ENCODE measurements around the gene CC2D2B. TPM values are rescaled to one million over a fixed set of nuclear protein-coding genes. Genes with fewer than 3 reads are reported as not detected.

The CC2D2B gene, protein sequence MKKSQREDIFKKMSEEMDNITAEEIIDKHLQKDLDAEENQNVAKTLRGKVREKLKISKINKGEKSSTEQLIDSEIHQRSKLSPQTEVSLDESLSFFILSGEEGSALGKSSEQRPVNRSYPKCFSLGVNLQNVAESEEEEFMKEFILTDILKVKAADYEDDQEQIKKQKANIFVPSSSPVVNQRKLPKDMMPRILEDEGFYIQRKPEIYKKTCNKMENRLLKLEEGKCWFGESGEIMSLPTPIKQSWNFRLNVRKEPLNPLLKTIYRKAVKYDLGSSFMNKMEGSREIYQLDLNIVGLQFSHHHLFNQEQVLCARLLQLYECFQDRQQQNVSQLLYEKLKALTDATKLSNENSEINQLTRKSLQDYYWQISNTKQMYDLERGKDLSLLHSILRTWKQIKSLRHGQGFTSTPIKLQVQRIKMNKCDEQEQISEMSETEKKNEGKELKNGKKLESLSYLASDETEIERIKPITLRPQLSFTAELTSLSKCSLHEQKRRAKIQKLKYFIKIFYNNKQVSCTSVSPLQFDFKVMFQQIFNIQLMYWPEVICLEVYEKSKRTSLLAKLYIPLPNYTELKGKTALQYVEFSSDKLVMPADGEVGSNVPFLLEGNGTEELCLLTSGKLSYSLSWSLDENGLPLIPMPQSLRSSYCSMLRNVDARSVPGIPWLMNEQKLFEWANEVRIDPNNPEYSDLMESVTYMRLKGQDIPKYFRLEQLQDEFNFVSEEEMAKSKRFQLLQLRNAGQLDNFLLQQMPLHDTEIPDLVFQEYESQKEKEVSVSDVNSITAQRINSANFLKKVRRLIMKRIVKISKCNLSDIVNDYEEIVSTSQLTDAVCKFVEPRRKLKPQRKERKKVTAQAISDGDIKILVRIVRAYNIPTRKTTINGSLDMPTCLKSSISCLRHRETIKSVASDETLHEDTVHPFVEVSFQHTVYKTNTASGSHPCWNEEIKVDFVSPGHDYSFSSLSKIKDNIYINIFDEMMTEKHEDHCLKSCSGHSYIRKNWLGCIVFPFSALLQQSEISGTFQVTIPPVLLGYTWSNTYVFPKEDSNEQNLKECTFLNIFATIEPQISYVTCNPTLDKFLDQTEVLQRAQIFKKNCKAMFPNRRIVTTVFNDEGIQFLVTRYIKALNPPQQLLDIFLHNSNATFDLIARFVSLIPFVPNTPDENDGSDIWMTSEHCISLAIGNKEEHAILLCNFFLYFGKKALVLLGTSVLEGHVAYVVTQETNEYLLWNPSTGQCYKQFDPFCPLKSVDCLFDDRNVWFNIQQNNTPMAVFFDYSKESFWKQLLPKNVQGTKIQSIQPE (N-terminal part only)
- total RNA-seq (2014; rRNA removed; shearing (Covaris generic)) = not detected in 2 replicates
- 0.38 and 0.39 TPM in 2 replicates for polyA plus RNA-seq (2016; fragmentation: Nextera tagmentation; extraction: Ambion mirVana)

DNA sequence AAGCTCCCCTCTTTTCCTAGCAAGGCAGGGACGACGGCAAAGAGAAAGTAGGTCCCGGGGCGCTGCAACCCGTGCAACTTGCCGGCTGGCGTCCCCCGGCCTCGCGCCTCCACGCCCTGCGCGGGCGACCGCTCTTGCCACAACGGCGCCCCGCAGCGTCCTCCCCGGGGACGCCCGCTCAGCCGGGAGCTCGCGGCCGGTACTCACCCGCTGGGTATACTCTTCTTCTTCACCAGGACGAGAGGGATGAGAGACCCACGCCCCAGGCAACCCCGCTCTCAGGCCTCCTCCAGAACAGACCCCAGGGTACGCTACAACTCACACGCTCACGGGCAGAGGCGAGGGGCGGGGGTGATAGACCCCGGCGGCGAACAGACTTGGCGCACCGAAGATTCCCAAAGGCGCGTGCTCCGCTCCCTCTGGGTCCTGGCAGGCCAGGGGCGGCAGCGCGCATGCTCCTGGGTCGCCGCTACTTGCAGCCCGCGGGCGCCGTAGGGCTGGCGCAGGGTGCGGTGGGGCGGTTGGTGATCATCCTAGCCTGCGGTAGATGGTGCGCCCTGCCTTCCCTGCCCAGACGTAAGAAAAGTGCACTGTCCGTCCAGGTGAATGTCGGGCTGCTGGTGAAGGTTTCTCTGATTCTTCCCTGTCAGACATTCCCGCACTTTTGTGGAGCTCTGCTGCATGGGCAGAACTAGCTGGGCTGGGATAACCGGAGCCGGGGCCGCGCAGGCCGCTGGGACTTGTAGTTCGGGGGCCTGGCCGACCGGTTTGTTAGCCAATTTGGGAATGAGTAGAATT lies at the start of gene CC2D2B:
Gene CC2D2B, plus strand, starts transcription at position 520 of the 798 bp plus-strand sequence. CDS start 3,349 bp downstream, outside the sequence.
- in situ Hi-C loops (cut with MboI) = no loop called here
- Histone ChIP-seq H3K4me1 (ENCODE audit: insufficient read depth) (0 out of 2 replicates have a peak, but pooled peaks cover 3% of the 10 kb centered on the region), H3K27ac (peak within 1 kb of the TSS; percentile 70), H3K36me3 (ENCODE audit: low read depth) (no peaks in the 10 kb centered on the region), H3K27me3 (replicated peaks; ENCODE audit: insufficient read depth) (0 out of 2 replicates have a peak, but pooled peaks cover 4% of the 10 kb centered on the region), H4K20me1 (ENCODE audit: insufficient read depth) (no peaks in the 10 kb centered on the region), H3K9ac (peak within 1 kb of the TSS; percentile 81), H2AFZ (peak within 1 kb of the TSS; percentile 97), H3K4me3 (peak within 1 kb of the TSS; percentile 92), H3K79me2 (ENCODE audit: insufficient read depth) (no peaks in the 10 kb centered on the region; the same call in 1 of the 2 replicates), H3K4me2 (ENCODE audit: unreplicated experiment) (peak within 1 kb of the TSS; percentile 92), H3K9me2 (ENCODE audit: insufficient read depth) (no peaks in the 10 kb centered on the region), H3K9me3 (ENCODE audit: low read depth) (no peaks in the 10 kb centered on the region), H3F3A (ENCODE audit: insufficient read depth) (0 out of 2 replicates have a peak, but pooled peaks cover 6% of the 10 kb centered on the region)
- no peak for TF ChIP-seq EZH2 (IDR thresholded peaks at IDR 0.05; ENCODE audit: insufficient read depth, poor library complexity, severe bottlenecking)
- no peak for TF ChIP-seq EZH2phosphoT487 (IDR thresholded peaks at IDR 0.05; ENCODE audit: insufficient read depth, low read depth)
- 2% methylated on average over 66 to 68 of the region's 69 CpGs for WGBS, 2 experiments (ENCODE audit: low coverage in 1 of 2, low lambda C conversion rate in 2 of 2, missing lambda C conversion rate in 2 of 2)
- peak; percentile 91 for DNase-seq

DNA sequence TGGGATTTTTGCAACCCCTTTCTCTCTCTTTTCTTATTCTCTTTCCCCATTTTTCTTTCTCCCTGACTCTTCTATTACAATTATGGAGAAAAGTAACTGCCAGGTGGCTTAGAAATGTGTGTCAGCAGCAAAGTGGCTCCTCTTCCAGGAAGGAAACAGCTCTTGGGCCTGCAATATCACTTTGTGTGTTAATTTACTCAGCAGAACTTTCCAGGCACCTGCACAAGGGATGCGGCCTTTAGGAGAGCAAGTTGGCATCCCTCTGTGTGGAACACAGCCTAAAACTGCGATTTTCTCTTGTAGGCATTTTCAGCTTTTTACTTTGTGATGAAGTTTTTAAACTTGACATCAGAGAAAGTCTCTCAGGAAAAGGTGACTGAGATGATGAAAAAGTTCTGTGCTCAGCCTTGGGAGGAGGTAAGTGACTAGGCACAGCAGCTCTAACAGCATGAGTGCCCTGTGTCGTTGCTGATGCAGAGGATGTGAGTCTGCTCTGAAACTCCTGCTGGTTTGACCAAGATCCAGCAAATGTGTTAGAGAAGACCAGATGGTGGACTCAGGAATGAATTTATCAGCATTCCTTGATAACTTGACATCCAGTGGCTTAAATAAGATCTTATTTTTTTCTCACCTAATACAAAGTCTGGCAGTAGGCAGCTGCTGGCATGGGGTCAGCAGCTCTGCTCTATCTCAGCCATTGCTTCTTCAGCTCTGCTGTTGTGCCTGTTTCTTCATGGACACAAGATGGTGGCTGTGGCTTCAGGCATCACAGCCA lies 47.4 kb upstream of the CC2D2B start:
- Histone ChIP-seq H3K4me2 (ENCODE audit: unreplicated experiment) (no peak overlapping the region), H3K9me3 (ENCODE audit: low read depth) (no peaks in the 10 kb centered on the region), H3K4me1 (ENCODE audit: insufficient read depth) (peaks cover 1% of the 10 kb centered on the region; the same call in 1 of the 2 replicates), H3K9ac (no peak overlapping the region), H3K79me2 (ENCODE audit: insufficient read depth) (no peaks in the 10 kb centered on the region), H3F3A (ENCODE audit: insufficient read depth) (peaks cover 1% of the 10 kb centered on the region; the same call in 1 of the 2 replicates), H3K4me3 (no peak overlapping the region), H3K27ac (no peak overlapping the region), H2AFZ (no peak overlapping the region), H3K36me3 (ENCODE audit: low read depth) (no peaks in the 10 kb centered on the region), H3K27me3 (replicated peaks; ENCODE audit: insufficient read depth) (no peaks in the 10 kb centered on the region), H4K20me1 (ENCODE audit: insufficient read depth) (no peaks in the 10 kb centered on the region), H3K9me2 (ENCODE audit: insufficient read depth) (no peaks in the 10 kb centered on the region)
- 54 to 63% methylated on average over 3 of the region's 3 CpGs for WGBS, 2 experiments (ENCODE audit: low coverage in 1 of 2, low lambda C conversion rate in 2 of 2, missing lambda C conversion rate in 2 of 2)
- peak; percentile 38 for DNase-seq
- in situ Hi-C loops (cut with MboI) = no loop called here
- TF ChIP-seq EZH2 (IDR thresholded peaks at IDR 0.05; ENCODE audit: insufficient read depth, poor library complexity, severe bottlenecking) = no peak
- TF ChIP-seq EZH2phosphoT487 (IDR thresholded peaks at IDR 0.05; ENCODE audit: insufficient read depth, low read depth) = no peak

DNA sequence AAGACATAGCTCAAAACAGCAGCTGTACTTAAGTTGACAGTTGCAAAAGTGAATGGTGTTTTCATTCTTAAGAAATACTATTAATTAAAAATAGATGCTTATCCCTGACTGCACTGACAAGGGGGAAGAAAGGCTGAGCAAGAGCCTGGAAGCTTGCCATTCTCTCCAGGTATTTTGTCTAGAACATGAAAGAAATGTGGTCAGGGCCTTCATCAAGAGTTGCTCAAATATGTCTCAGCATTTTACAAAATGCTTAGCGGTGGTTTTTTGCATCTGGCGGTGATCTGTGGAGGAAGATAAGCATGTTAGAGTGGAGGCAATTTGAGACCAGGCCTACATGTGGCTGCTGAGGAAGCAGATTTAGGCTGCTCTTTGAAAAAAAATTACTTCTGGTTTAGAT lies 46.4 kb upstream of the CC2D2B start:
- Histone ChIP-seq H2AFZ (no peak overlapping the region), H3K9ac (no peak overlapping the region), H3K9me3 (ENCODE audit: low read depth) (no peaks in the 10 kb centered on the region), H3K79me2 (ENCODE audit: insufficient read depth) (no peaks in the 10 kb centered on the region), H3F3A (ENCODE audit: insufficient read depth) (peaks cover 6% of the 10 kb centered on the region; the same call in 1 of the 2 replicates), H3K9me2 (ENCODE audit: insufficient read depth) (no peaks in the 10 kb centered on the region), H3K27me3 (replicated peaks; ENCODE audit: insufficient read depth) (no peaks in the 10 kb centered on the region), H3K4me2 (ENCODE audit: unreplicated experiment) (no peak overlapping the region), H3K4me3 (no peak overlapping the region), H3K27ac (no peak overlapping the region), H3K4me1 (ENCODE audit: insufficient read depth) (peaks cover 4% of the 10 kb centered on the region; the same call in 1 of the 2 replicates), H4K20me1 (ENCODE audit: insufficient read depth) (no peaks in the 10 kb centered on the region), H3K36me3 (ENCODE audit: low read depth) (no peaks in the 10 kb centered on the region)
- TF ChIP-seq EZH2 (IDR thresholded peaks at IDR 0.05; ENCODE audit: insufficient read depth, poor library complexity, severe bottlenecking) (no peak), EZH2phosphoT487 (IDR thresholded peaks at IDR 0.05; ENCODE audit: insufficient read depth, low read depth) (no peak)
- 70 to 71% methylated on average over 2 of the region's 2 CpGs for WGBS, 2 experiments (ENCODE audit: low coverage in 1 of 2, low lambda C conversion rate in 2 of 2, missing lambda C conversion rate in 2 of 2)
- DNase-seq = no peak
- in situ Hi-C loops (cut with MboI) = no loop called here

Data from GM23248 (cell line).